HL-60 (cell line): ENCODE measurements around the gene NOS2.

Source experiments
- CTCF ChIP-seq: IDR thresholded peaks from one replicate; pipeline ENCODE4 v1.5.1; 2011; ENCODE audit warnings: low read length, control low read depth, inconsistent platforms; ENCODE audit not compliant: insufficient read depth
- POLR2AphosphoS5 ChIP-seq: IDR thresholded peaks from 2 replicates; pipeline ENCODE4 v1.6.1; 2012; ENCODE audit warnings: low read depth

GRCh38 chr17:27741361-27741861 lies 58.9 kb downstream of the NOS2 start:
- TF ChIP-seq CTCF (no peak), POLR2AphosphoS5 (no peak)
